Loucy (cell line): ENCODE results near the gene PMFBP1.

Source experiments
- CTCF ChIP-seq: fragments of 200-600 bp; sonication (generic); conservative IDR thresholded peaks from 2 replicates; pipeline ENCODE4 v1.5.1; 2014; ENCODE audit warnings: mild to moderate bottlenecking, antibody characterized with exemption, low read length
- EZH2phosphoT487 ChIP-seq: fragments of 200-600 bp; IDR thresholded peaks from 2 replicates; pipeline ENCODE4 v1.6.1; 2018; ENCODE audit warnings: antibody characterized with exemption, mild to moderate bottlenecking, moderate library complexity, borderline replicate concordance

GRCh38 chr16:72201387-72201786, 29.4 kb upstream of the PMFBP1 start:
- no peak for TF ChIP-seq CTCF
- TF ChIP-seq EZH2phosphoT487, result no peak
